Fibroblast of the conjunctiva (primary cell): ENCODE data around the gene NKX2-1.
"Not testable (repeated sequence)": the region's sequence is repeated elsewhere in the genome, so short reads cannot be mapped to it uniquely, and the experiment has no call there.

ENCODE experiments used
- DNase-seq: peaks from one replicate; pipeline ENCODE4 v3.0.0-alpha.2; 2010; ENCODE audit warnings: low read depth

NKX2-1 gene

DNA sequence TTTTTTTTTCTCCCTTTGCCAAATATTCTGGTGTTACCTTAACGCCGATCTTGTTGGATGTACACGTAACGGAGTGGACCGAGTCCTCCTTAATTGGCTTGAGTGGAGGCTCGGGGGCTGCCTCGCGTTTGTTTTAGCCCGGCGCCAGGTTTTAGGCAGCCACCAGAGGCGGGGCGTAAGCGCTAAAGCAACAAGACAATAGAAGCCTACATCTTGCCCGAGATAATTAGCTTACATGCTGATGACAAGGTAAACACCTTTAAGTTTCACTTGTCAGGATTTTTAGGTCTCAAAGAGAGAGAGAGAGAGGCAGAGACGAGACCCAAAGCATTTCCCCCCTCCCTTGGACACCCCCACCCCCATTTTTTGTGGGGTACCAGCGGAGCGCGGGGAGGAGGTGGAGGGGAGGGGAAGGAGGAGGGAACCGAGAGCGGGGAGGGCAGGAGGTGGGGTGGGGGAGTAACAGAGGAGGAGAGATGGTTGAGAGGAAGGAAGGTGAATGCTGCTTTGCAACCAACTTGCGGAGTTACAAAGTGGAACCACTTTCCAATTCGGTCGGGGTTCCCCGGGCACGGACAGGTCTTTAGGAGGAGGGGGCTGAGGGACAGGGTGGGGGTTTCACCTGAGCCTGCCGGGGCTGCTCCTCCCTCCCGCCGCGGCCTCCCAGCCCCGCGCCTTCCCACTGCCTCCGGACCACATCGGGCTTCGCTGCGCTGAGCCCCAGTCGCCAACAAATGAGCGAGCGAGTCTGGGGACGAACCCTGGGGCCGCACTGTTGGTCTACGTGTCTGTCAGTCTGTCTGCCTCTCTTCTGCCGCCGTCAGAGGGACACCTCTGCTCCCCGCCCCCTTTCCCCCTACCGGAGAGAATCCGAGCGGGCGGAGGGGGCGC, at the start of gene NKX2-1:
NKX2-1 (minus strand) TSS at position 802 of the 891 bp plus-strand sequence; CDS start at position 699, 103 bp downstream.
- DNase-seq, result no peak

DNA sequence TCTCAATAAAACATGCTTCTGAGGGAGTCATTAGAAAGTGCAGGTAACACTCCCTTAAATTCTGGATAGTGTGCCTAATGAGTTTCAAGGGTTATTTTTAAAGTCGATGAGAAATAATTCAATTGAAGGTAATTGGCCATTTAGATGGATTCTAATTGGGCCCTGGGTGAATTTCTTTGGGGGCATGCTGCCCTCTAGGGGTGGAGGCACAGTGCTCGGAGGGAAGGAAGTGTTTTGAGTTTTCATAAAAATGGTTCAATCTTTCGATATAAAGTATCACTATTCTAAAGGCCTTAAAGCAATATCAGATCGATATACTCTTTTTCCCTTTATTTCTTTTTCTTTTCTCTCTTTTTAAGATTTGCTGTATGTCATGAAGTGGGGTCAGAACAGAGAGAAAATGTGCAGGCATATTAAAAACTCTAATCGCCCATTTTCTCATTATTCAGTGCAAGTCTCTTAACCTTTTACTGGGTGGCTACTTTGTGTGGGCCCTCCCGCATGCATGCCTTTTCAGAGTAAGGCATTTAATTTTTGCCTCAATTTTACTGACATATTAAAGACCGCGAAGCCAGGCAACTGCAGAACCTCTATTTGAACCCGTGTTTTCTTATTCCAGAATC, 36.9 kb upstream of the NKX2-1 start:
- DNase-seq, result no peak

DNA sequence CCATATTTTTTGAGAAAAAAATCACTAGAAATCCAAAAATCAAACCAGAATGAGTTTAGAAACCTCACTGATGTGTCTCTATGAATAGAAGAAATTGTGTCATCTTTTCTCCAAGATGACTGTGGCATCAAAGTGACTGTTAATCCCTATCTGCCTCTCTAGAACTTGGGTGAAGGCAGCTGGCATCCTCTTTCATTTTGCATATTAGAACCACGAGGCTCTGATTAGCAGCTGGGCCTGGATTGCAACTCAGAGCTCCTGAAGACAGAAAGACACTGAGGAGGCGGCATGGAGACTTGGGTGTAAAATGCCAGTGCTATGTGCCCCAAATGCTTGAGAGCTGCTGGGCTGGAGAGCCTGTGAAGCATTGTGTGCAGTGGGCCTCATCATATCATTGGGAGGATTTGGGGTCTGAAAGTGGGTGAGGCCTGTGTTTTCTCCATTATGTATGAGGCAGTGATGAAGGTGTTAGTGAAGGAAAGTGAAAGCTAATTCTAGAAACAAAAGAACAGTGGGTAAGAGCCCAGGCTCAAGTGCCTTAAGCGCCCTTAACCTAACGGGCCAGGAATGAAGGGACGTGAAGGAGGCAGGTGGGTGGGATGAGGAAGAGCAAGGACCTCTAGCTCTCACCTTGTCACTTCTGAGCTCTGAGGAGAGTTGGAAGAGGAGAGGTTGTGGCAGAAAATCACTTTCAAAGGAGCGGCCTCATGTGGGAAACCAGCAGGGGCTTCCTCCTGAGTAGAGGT, 36.1 kb upstream of the NKX2-1 start:
- DNase-seq, result no peak

GRCh38 chr14:36553656-36554260, 33.7 kb upstream of the NKX2-1 start:
- DNase-seq, result peak; percentile 30

DNA sequence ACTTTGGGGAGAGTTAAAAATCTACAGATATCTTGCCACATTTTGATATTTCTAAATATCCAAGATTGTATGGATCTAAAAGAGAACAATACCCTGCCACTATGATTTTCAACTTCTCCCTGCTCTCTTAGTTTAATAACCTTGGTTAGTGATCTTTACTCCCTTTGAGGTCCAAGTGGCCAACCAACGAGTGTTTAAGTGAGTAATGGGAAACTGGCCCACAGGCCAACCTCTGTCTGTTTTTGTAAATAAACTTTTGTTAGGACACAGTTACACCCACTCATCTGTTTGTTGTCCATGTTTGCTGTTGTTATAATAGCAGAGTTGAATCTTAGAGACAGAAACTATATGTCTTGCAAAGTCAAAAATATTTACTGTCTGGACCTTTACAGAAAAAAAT, 30.9 kb upstream of the NKX2-1 start:
- no peak for DNase-seq

- not testable (repeated sequence) for DNase-seq
Observed at GRCh38 chr14:36544280-36544679, 24.2 kb upstream of the NKX2-1 start.

- DNase-seq, result no peak
Observed at GRCh38 chr14:36538051-36538450, 18.0 kb upstream of the NKX2-1 start.

DNA sequence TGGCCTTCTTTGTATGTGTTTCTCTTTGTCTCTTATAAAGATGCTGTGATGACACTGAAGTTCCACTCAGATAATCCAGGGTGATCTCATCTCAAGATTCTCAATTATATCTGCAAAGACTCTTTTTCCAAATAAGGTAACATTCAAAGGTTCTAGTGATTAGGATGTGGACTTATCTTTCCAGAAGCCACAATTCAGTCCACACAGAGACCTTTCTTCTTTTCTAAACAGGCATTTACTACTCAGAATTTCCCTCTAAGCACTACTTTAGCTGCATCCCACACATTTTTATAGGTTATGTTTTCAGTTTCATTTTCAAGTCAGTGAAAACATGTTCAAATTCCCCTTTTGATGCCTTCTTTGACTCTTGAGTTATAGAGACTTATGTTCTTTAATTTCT, 9.0 kb upstream of the NKX2-1 start:
- DNase-seq, result no peak

- DNase-seq, result no peak
Observed at GRCh38 chr14:36525746-36526099, 5.7 kb upstream of the NKX2-1 start.

DNA sequence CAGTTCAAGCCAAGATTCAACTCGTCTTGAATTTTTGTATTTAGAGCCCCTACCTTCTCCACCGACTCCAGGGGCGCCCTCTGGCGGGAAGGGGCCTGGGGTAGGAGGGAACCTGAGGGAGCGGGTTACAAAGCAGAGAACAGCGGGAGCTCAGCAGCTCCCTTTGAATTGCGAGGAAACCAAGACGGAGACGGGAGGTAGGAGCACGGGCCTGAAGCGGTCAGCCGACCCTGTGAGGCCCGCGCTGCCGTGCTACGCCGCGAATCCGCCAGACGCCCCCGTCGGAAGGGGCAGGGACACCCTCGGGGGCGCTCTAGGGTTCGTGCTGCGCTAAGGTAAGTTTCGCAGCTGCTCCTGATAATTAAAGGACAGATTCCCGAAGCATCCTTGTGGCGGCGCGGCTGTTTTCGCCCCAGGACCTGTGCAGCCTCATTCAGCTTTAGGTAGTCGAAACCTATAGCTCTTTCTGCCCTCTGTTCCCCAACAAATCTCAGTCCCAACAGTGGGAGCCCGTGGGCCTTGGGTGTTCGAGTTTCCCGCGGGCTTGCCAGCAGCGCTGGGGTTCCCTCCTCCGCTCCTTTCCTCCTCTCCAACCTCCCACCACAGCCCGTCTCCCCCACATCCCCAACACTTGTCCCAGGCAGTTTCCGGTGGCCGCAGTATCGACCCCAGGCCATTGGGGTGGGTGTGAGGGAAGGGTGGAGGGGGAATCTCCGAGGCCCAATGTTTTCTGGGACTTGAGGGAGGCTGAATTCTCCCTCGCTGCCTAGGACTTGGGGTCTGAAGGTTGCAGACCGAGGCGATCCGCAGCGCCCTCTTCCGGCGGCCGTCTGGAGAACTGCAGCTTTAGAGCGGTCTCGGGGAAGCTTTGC, 5.1 kb upstream of the NKX2-1 start:
- DNase-seq, result no peak

GRCh38 chr14:36524220-36524837, 4.3 kb upstream of the NKX2-1 start:
- no peak for DNase-seq

GRCh38 chr14:36522972-36523715, 3.1 kb upstream of the NKX2-1 start:
- DNase-seq, result no peak

DNA sequence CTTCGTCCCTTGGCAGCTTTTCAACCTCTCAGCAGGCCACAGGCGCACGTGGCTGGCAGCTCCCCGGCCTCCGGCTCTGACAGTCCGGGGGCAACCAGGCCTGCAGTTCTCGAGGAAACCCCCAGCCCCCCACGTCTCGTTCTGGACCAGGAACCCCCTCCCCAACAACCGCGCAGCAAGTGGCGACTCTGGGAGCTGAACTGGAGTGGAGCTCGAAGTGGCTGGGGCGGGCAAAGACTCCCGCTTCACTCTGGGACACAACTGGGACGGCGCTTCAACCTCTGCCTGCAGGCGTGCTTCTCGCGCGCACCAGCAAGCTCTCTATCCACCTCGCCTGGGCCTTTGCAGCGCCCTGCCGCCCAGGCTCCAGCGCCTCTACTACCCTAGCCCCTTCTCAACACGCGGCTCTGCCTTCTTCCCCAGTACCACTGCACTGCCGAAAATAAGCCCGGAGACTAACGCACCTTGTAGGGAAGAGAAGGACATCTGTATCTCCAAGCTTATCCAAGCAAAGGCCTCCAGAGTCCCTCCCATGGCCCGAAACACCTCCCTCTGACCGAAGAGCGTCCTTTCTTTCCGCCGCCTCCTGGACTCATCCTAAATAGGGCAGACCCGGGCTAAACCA, 2.4 kb upstream of the NKX2-1 start:
- DNase-seq, result no peak

GRCh38 chr14:36521598-36522345, 1.7 kb upstream of the NKX2-1 start:
- DNase-seq, result no peak

GRCh38 chr14:36520601-36521525, 831 bp upstream of the NKX2-1 start:
- DNase-seq, result no peak

DNA sequence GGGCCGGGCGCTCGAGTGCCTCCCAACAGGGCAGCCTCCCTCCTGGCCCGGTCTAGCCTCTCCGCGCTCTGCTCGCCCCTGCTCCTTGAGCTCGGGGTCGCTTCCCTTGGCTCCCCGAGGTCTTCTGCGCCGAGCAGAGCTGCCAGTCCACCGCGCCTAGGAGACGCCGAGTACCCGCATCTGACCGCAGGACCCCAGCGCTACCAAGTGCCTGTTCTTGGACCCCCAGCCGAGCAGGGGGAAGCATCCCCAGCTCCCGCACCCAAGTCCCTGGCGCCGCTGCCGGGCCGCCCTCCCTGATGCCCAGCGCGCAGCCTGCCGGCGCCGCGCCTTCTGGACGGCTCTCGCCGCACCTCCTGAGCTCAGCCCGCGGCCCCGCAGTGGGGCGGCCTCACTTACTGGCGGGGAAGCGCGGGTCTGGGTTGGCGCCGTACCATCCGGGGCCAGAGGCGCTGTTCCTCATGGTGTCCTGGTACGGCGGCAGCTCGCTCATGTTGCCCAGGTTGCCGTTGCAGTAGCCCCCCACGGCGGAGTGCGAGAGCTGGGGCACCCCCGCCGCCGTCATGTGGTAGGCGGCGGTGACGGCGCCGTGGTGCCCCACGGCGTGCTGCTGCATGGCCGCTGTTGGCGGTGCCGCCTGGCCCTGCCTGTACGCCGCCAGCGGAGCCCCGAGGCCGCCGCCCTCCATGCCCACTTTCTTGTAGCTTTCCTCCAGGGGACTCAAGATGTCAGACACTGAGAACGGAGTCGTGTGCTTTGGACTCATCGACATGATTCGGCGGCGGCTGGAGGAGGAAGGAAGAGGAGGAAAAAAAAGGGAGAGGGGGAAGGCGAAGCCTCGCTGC, 1.2 kb downstream of the NKX2-1 start:
- DNase-seq, result no peak

DNA sequence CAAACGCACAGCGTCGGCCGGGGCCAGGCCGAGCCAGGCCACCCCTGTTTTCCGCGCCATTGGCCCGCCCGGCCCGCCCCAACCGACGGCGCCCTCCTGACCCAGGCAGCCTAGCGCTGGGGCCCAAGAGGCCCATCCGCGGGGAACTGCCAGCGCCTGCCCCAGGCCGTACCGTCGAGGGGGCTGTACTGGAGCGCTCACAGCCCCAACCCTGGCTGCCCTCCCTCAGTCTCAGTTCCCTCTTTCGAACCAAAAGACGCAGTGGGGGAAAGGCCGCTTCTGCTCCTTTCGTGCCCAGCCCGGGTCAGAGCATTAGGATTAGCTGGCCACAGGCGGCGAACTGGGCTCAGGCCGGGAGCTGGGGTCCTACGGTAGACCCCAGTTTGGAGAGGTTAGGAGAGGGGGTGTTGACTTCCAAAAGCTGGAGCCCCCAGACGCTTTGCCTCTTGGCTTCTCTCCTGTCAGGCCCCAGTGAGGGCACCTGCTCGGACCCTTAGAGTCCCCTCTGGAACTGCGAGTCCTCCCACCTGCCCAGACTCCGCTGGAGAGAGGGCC, 1.9 kb downstream of the NKX2-1 start:
- DNase-seq, result no peak
